Suppressor macrophage (primary cell): ENCODE measurements around the gene NELFB.
"Not testable (repeated sequence)": the region's sequence is repeated elsewhere in the genome, so short reads cannot be mapped to it uniquely, and the experiment has no call there.

Source experiments
- DNase-seq, 4 experiments: peaks; one replicate each; pipeline ENCODE4 v3.0.0-alpha.2; 2020 to 2022

Gene NELFB

DNA sequence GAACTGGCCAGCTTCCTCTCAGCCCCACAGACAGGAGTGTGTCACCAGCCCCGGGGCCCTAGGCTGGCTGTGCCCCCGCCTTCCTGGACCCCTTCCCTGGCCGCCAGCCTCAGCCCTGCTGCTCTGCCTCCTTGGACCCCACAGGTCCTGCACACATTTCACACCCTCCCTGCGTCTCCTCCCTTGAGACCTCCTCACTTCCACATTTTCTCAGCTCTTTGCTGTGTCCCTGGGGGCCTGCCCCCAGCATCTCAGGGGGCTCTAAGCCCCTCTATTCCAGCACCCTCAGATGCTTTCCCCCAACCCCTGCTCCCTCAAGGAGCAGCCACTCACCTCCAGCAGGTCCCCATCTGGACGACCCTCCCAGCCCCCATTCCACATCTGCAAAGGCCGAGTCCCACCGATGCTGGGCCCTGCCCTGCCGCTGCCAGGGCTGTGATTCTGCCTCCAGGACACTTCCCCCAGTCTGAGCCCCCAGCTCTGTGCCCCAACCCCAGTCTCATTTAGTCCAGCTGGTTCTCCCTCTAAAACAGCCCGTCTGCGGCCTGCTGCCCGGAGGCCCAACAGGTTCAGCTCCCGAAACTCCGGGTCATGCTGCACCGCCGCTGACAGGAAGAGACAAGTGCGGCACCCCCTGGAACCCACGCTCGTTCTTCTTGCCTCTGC is 20.2 kb upstream of the NELFB start:
- no peak for DNase-seq

GRCh38 chr9:137235424-137236237 is 19.5 kb upstream of the NELFB start:
- no peak for DNase-seq

DNA sequence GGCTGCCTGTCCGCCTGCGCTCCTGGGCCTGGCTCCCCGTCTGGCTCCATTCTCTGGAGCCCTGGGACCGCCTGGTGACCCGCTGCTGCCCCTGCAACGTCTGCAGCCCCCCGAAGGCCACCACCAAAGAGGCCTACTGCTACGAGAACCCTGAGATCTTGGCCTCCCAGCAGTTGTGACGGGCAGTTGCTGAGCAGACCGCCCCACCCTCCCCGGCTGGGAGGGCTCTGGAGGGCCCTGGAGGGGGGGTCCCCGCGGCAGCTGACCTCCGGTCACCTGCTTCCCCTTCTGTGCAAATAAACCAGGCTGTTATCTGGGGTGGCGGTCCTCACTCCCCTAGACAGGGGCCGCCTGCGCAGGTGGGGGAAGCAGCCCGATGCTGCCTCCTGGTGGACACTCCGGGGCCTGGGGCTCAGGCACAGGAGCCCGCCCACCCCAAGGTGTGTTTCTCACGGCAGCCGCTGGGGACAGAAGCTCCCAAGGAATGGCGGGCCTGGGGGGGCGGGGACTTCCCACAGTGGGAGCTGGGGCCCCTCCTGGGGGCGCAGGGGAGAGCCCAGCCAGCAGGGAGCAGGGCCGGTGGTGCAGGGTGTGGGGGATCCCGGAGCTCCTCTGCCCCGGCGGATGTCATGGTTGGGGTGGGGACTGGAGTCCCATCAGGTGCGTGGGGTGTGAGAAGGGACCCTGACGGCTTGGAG is 18.7 kb upstream of the NELFB start:
- peak; percentile 89 to 94 (median 90) for DNase-seq

- no peak for DNase-seq
These were observed 18.1 kb upstream of the NELFB start for GRCh38 chr9:137236936-137237421.

DNA sequence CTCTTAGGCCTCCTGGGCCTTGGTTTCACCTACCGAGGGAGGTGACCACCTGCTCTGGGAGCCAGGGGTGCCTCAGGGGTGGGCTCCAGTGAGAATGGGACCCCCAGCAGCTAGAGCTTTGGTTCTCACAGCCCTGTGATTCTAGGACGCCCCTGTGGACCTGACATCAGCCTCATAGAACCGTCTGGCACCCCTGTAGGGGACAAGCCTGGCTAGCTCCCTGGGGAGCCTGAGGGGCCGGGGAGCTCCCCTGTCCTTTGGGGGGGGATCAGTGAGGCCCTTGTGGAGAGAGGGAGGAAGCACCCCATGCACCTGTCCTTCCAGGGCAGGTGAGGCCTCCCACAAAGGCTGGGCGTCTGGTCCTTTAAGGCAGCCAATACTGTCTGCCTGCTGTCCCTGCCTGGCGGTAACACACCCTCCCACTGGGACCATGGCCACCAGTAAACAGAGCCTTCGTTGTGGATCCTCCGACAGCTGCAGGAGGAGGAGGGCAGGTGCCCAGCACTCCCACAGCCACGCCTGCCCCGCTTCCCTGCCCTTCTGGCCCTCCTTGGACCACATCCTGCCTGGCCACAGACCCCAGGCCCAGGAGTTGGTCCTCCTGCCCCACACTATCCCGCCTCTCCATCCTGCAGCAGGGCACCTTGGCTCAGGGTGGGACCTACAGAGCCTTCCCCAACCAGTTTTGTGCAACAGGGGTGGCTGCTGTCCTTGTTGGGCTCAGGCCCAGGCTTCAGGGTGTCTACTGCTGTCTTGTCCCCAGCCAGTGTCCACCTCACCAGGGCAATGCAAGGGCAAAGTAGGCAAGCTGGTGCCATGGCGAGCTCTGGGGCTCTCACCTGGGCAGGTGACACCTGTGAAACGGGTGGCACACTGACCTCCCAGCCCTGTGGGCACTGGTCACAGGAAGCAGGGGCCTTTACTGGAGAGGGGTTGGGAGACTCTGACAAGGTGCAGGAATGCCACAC is 17.1 kb upstream of the NELFB start:
- no peak for DNase-seq

DNA sequence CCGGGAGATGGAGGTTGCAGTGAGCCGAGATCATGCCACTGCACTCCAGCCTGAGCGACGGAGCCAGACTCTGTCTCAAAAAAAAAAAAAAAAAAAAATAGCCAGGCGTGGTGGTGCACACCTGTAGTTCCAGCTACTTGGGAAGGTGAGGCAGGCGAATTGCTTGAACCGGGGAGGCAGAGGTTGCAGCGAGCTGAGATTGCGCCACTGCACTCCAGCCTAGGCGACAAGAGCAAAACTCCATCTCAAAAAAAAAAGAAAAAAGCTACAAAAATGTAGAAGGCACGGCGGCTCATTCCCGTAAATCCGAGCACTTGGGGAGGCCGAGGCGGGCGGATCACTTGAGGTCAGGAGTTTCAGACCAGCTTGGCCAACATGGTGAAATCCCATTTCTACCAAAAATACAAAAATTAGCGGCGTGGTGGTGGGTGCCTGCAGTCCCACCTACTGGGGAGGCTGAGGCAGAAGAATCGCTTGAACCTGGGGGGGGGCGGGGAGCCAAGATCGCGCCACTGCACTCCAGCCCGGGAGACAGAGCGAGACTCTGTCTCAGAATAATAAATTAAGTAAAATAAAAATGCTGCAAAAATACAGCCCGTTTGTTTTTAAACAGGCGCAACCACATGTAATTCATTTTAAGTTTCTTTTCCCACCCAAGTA is 15.5 kb upstream of the NELFB start:
- not testable (repeated sequence) for DNase-seq

DNA sequence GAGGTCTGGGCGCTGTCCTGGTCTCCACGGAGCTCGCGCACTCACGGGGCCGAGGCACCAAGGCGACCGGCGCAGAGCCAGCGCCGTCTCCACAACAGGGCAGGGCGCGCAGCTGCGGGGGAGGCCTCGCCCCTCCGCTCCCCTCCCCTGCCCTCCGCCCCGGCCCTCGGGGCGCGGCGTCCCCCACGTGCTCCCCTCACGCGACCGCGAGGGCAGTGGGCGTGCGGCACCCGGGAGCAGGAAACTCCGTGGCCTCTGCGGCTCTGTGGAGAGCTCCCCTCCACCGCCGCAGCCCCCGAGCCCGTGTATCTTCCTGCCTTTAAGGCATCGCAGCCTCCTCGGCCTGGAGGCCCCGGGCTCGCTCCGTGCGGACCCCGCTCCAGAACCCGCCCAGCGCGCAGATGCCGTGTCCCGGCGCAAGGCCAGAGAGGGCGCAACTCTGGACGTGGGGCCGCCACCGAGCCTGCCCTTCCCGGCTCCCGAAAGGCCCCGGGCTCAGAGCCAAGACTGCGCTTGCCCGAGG is 14.7 kb upstream of the NELFB start:
- peak; percentile 86 to 95 (median 91) for DNase-seq

- DNase-seq = peak; percentile 99 to 100 (median 99)
These were observed 14.2 kb upstream of the NELFB start, which contains the start of gene TUBB4B for GRCh38 chr9:137240841-137241489. Gene TUBB4B (plus strand): TSS chr9:137241287. CDS start chr9:137241361, 74 bp downstream.

DNA sequence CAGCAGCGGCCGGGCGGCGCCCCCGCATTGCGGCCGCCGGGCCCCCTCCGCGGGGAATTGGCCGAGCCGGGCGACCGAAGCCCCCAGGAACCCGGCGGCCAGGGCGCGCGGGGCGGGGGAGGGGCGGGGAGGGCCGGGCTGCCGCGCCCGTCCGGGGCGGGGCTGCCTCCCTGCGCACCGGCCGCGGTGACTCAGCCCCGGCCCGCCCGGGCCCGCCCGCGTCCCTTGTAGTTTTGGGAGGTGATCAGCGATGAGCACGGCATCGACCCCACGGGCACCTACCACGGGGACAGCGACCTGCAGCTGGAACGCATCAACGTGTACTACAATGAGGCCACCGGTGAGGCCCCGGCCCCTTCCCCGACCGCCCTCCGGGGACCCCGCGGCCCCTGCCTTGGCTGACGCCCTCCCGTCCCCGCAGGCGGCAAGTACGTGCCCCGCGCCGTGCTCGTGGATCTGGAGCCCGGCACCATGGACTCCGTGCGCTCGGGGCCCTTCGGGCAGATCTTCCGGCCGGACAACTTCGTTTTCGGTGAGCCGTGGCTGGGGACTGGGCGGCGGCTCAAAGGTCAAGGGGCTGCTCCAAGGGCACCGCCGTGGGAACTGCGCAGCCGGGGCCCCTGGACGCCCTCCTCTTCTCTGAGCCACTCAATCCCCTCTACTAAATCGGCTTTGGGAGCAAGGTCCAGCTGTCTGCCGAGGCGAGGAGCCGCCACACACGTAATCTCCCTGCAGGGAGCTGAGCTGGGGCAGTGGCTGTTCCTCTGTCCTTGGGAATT is 13.4 kb upstream of the NELFB start:
- DNase-seq = peak; percentile 69 to 88 (median 78)

DNA sequence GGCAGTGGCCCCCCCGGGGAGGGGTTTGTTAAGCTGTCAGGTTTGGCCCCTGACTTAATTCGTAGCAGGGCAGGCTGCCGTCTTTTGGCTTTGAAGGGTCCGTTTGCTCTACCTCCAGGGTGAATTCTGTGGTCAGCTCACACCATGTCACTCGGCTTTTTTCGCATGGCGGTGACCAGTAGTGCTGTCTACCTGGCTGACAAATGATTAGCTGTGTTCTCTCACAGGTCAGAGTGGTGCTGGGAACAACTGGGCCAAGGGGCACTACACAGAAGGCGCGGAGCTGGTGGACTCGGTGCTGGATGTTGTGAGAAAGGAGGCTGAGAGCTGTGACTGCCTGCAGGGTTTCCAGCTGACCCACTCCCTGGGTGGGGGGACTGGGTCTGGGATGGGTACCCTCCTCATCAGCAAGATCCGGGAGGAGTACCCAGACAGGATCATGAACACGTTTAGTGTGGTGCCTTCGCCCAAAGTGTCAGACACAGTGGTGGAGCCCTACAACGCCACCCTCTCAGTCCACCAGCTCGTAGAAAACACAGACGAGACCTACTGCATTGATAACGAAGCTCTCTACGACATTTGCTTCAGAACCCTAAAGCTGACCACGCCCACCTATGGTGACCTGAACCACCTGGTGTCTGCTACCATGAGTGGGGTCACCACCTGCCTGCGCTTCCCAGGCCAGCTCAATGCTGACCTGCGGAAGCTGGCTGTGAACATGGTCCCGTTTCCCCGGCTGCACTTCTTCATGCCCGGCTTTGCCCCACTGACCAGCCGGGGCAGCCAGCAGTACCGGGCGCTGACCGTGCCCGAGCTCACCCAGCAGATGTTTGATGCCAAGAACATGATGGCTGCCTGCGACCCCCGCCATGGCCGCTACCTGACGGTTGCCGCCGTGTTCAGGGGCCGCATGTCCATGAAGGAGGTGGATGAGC is 12.6 kb upstream of the NELFB start:
- no peak for DNase-seq

DNA sequence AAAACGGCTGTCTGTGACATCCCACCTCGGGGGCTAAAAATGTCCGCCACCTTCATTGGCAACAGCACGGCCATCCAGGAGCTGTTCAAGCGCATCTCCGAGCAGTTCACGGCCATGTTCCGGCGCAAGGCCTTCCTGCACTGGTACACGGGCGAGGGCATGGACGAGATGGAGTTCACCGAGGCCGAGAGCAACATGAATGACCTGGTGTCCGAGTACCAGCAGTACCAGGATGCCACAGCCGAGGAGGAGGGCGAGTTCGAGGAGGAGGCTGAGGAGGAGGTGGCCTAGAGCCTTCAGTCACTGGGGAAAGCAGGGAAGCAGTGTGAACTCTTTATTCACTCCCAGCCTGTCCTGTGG is 11.9 kb upstream of the NELFB start:
- DNase-seq = not testable (repeated sequence)

GRCh38 chr9:137243626-137244485 is 11.3 kb upstream of the NELFB start:
- peak in 1 of 4 experiments; percentile 16 for DNase-seq

DNA sequence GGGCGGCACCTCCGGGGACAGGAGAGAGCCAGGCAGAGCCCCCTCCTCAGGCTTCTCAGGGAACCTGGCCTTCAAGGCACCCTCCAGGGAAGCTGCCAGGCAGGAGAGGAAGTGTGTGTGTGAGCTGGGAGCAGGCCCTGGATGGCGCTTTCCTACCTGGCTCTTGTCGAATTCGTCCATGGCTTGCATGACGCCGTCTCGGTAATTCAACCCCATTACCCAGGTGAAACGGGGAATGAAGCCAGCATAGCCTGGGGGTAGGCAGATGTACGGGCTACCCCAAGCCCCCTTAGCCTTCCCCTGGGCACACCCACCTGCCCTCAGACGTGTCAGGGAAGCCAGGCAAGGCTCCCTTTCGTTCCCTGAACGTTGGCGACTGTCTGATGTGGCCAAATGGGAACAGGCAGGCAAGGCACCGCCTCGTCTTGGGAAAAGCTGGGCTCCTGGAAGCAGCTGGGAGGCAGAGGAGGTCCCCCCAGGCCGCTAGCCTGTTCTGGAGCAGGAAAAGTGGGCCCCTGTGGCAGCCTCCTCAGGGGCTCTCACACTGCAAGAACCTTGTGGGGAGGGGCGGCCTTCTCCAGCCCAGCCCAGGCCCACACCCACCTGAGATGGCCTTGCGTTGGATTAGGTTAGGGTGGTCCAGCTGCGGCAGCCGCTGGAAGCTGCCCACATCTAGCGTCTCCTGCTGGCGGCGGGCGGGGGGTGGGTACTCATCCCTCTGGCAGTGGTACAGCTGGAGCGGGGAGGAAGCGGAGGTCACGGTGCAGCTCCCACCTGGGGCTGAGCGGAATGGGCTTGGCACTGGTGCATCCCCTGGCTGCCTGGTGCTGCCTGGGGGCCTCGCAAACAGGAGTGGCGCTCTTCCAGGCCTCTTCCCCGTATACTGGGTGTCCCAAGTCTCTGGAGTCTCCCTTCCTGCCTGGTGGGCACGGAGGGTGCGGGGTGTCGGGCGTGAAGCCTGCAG is 10.4 kb upstream of the NELFB start:
- no peak for DNase-seq

GRCh38 chr9:137245450-137246421 is 9.4 kb upstream of the NELFB start:
- no peak for DNase-seq
